DMS114 treated with DMSO at 0.1 percent for 48 hours (cell line): Measurements from ENCODE around the gene IREB2.
A peak's percentile ranks its signal among the peaks of the same experiment; 100 is the strongest.
"Not testable (repeated sequence)": the region's sequence is repeated elsewhere in the genome, so short reads cannot be mapped to it uniquely, and the experiment has no call there.

Experiments
- DNase-seq: peaks from one replicate; lab custom pipeline; 2025; ENCODE audit not compliant: unreplicated experiment; lab: John Stamatoyannopoulos, UW

Gene IREB2

GRCh38 chr15:78437762-78438618 lies at the start of gene IREB2:
Gene IREB2 (plus strand): TSS chr15:78438216. CDS start chr15:78438338, 122 bp downstream.
- peak; percentile 99 for DNase-seq

- DNase-seq: no peak
Measured at GRCh38 chr15:78388865-78389264, 49.2 kb upstream of the IREB2 start.

GRCh38 chr15:78389322-78389721 lies 48.7 kb upstream of the IREB2 start:
- no peak for DNase-seq

GRCh38 chr15:78389738-78390137 lies 48.3 kb upstream of the IREB2 start:
- DNase-seq: no peak

DNA sequence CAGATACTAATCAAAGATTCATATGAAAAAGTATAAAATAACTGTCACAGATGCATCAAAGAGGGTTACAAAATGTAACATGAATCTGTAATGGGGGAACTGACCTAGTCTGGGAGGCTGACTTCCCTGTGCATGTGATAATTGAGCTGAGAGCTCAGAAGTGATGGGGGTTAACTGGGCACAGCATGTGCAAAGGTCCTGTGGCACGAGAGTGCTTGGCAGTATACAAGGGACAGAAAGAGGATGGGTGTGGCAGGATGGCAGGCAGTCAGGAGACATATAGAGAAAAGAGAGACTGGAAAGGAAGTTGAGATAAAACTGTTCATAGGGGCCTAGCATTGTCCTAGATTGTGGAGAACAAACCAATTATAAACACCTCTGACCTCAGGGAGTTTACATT lies 47.8 kb upstream of the IREB2 start:
- no peak for DNase-seq

GRCh38 chr15:78390826-78391225 lies 47.2 kb upstream of the IREB2 start:
- DNase-seq: no peak

- DNase-seq: no peak
Measured at GRCh38 chr15:78391781-78392180, 46.2 kb upstream of the IREB2 start.

DNA sequence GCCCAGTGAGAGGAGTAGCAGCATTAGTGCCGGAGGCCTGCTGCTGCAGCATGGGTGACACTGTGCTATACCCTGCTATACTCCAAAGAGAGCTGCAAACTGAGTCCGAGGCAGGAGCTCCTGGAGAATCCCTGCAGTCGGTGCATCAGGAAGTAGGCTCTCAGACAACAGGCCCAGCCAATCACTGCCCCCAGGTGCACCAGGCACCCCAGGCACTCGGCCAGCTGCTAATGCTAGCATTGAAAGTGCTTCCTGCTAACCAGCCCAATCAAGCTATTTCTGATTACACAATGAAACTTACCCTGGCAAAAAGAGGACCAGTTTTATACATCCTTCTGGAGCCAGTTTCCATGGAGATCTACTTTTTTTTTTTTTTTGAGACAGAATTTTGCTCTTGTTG lies 45.6 kb upstream of the IREB2 start:
- DNase-seq: no peak

GRCh38 chr15:78393137-78393536 lies 44.9 kb upstream of the IREB2 start:
- no peak for DNase-seq

DNA sequence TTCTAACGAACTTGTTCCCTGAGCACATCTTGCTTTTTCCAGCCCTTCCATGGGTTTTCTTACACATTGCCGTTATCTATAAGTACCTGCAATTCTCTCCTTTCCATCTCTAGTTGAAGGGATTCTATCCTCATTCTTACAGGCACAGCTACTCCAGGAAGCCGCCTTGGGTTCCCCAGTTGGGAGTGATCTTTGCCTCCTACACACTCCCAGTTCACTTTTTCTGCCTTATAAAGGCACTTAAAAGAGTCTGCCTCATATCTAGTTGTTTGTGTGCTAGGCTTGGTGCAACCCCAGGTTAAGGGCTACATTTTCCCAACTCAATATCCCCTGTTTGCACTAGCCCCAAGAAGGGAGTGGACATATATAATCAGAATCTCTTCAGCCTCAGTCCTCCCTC lies 44.0 kb upstream of the IREB2 start:
- no peak for DNase-seq

- no peak for DNase-seq
Measured at GRCh38 chr15:78394981-78395616, 42.9 kb upstream of the IREB2 start.

GRCh38 chr15:78396186-78396814 lies 41.7 kb upstream of the IREB2 start:
- DNase-seq: no peak

DNA sequence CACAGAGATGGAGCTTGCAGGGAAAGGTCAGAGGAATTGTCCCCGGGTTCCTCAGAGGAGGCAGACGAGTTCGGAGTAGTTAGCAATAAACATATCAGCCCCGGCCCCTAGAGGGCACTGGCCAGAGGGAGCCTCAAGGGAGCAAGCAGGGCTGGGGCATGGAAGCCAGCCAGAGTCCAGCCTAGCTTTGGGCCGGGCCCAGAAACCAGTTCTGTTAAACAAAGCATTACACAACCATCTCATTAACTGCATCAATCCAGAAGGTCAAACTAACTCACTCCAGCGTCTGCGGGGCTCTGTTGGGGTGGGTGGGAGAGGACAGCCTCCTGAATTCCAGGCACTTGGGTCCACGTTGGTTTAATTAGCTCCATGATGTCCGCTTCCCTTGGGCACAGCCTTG lies 41.0 kb upstream of the IREB2 start:
- DNase-seq: no peak

DNA sequence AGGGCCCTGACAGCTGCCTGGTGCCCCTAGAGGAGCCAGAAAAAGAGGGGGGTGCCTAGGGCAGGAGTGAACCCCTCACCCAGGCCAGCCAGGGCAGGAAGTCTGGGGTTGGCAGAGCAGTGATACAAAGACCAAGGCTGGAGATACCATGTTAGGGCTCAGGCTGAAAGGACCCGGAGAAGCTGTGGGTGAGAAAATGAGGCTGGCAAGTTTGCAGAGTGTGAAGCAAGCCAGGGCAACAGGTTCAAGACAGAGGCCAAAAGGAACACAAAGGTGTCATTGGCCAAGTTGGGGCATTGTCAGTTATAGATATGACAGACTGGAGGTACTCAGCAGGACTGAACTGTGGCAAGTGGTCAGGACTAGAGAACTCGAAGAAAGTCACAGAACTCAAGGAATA lies 40.6 kb upstream of the IREB2 start:
- DNase-seq: no peak

DNA sequence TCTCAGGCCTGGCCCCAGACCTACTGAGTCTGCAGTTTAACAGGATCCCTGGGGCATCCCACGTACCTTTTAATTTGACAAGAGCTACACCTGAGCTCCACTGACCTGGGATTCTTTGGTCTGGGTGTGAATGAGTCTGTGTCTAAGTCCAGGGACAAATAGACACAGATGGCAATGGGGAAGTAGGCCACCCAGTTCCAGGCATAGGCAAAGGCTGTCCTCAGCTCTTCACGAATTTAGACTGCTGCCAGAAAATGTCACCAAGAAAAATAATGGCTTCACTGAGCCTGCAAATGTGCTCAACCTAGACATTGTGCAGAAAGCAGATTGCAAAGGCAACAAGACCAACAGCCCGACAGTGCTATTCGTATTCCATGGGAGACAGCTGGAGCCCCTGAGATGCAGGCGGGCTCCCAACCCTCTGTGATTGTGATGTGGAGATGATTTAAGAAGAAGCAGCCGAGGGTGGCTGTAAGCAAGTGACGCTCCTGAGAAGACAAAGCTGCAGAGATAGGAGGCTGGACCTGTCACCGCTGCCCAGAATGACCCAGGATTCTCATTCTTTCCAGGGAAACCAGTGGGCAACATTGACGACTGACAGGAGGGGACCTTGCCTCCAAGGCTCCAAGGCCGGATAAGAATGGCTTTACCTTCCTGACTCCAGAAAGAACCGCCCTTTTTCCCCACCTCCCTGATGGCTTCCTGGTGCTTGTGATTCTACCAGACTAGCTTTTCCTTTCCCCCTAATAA lies 39.8 kb upstream of the IREB2 start:
- DNase-seq: no peak

DNA sequence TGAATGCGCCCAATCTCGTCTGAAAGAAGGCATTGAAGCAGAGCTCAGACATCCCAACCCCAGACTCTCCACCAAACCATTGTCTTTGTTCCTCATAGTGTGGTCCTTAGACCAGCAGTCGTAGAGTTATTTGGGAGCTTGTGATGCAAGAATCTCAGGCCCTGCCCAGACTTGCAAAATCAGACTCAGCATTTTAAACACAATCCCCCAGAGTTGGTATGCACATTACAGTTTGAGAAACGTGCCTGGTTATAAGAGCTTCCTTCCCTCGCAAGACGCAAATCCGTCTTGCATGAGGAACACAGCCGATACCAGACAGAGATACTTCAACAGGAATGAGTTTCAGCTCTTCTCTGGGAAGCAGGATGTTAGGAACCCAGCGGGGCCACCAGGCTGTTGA lies 38.9 kb upstream of the IREB2 start:
- DNase-seq: no peak

DNA sequence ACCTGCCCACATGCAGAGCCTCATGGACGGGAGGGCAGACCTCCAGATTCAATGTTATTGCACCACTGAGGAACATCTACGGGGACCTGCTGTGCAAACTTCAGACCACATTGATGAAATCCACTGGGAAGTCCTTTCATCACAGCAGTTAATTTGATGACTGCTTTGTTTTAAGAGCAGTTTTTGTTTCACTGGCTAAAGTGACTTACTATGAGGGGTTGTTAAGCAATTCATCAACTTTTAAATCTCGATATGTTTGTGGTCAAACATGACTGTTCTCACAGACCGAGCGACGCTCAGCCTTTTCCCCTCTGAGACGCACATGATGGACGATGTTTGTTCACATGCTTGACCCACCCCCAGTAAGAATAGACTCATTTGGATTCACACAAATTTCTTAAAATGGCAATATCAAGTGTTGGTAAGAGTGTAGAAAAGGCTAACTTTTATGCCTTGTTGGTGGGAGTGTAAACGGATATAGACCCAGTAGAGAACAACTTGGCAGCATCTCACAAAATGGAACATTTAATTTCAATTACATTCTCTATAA lies 35.9 kb upstream of the IREB2 start:
- no peak for DNase-seq

DNA sequence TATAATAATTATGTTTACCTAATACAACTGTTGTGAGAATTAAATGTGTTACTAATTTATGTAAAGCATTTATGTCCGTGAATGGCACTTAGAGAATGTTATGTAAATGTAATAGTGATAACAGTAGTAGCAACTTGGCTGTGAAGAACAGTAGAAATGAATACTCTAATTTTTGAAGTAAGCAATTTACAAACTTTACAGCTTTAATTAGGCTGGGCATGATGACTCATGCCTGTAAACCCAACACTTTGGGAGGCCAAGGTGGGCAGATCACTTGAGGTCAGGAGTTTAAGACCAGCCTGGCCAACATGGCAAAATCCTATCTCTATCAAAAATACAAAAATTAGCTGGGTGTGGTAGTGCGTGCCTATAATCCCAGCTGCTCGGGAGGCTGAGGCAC lies 33.9 kb upstream of the IREB2 start:
- no peak for DNase-seq

- DNase-seq: not testable (repeated sequence)
Measured at GRCh38 chr15:78404796-78405195, 33.2 kb upstream of the IREB2 start.

DNA sequence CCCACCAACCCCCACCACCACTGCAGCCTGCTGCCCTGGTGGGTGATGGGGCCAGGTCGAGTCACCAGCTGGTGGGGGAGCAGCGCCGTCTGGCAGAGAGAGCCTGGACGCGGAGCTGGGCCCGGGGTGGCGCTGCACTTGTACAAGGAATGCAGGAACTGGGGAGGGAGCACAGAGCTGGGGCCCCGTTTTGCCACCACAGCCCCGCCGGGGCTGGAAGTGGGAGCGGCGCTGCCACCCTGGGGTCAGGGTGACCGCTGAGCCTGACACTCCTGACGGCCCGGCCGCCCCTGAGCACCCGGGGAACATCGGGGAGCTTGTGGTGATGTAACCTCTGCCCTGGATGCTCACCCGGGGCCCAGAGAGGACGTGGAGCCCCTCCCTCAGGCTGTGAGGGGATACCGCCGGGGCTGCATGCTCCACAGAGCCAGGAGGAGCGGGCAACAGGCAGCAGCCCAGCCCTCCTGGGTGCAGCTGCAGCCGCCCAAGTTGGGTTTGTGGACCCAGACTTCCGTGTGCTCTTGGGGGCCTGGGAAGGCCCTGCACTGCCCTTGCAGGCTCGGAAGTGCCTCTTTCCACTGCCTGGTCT lies 32.6 kb upstream of the IREB2 start:
- DNase-seq: no peak
